Nephron (organoid): ENCODE results near the gene RERE.

ENCODE experiments used
- H3K27ac Mint-ChIP-seq, 3 experiments: 2 replicates each; pipeline ENCODE4 v1.8.0; 2020; ENCODE audit warnings: mixed read lengths in 3 of 3, mild to moderate bottlenecking in 2 of 3, moderate library complexity in 1 of 3
- H3K27me3 Mint-ChIP-seq: 2 replicates; pipeline ENCODE4 v1.8.0; 2021; ENCODE audit warnings: low read depth, mild to moderate bottlenecking, moderate library complexity, mixed read lengths
- H3K36me3 Mint-ChIP-seq: 2 replicates; pipeline ENCODE4 v1.8.0; 2020; ENCODE audit warnings: low read depth, mixed read lengths
- H3K4me1 Mint-ChIP-seq: 2 replicates; pipeline ENCODE4 v1.8.0; 2020; ENCODE audit warnings: mixed read lengths
- H3K4me3 Mint-ChIP-seq, 3 experiments: 2 replicates each; pipeline ENCODE4 v1.8.0; 2020; ENCODE audit warnings: mild to moderate bottlenecking in 3 of 3, mixed read lengths in 3 of 3, moderate library complexity in 2 of 3
- H3K9me3 Mint-ChIP-seq: 2 replicates; pipeline ENCODE4 v1.8.0; 2020; ENCODE audit warnings: mixed read lengths
- CTCF ChIP-seq, 3 experiments: fragments of 200-600 bp; sonication (generic); IDR thresholded peaks; one replicate each; pipeline ENCODE4 v1.5.0; 2021; ENCODE audit warnings: antibody characterized with exemption in 3 of 3; ENCODE audit not compliant: unreplicated experiment in 3 of 3

The RERE gene

DNA sequence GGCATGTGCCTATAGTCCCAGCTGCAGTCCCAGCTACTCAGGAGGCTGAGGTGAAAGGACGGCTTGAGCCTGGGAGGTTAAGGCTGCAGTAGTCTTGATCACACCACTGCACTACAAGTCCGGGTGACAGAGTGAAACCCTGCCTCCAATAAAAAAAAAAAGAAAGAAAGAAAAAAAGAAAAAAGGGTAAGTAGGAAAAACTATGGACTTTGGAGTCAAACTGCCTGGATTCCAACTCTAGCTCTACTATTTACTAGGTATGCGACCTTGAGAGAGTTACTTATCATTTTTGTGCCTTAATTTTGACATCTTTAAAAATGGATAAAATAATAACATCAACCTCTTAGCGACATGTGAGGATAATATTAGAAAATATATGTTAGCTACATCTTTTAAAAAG, 348.7 kb downstream of the RERE start:
- TF ChIP-seq CTCF (IDR thresholded peaks at IDR 0.05; ENCODE audit: unreplicated experiment in 3 of 3) = no peak
- Mint-ChIP-seq H3K36me3 (peaks cover 15% of the 10 kb centered on the region), H3K27ac (no peak overlapping the region), H3K9me3 (no peaks in the 10 kb centered on the region), H3K27me3 (no peaks in the 10 kb centered on the region), H3K4me3 (no peak overlapping the region), H3K4me1 (peaks cover 51% of the 10 kb centered on the region)

DNA sequence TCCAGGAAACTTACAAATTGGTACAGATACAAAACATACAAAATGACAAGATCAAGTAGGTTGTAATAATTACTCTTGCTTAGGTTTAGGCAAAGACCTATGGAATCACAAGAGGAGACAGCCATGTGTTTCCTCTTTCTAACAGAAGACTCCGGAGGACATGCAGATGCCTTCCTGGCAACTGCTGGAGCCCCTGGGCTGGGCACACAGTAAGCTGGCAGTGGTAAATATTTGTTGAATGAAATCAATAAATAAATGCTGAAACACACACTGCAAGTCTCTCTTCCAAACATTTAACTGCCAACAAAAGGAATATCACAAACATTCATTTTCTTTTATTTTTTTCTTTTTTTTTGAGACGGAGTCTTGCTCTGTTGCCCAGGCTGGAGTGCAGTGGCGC, 350.1 kb downstream of the RERE start:
- no peak for TF ChIP-seq CTCF (IDR thresholded peaks at IDR 0.05; ENCODE audit: unreplicated experiment in 3 of 3)
- Mint-ChIP-seq H3K27ac (peak overlapping the region; percentile 83 to 98 (median 93)), H3K4me3 (no peak overlapping the region), H3K4me1 (peaks cover 51% of the 10 kb centered on the region), H3K36me3 (peaks cover 15% of the 10 kb centered on the region), H3K27me3 (no peaks in the 10 kb centered on the region), H3K9me3 (no peaks in the 10 kb centered on the region)

- TF ChIP-seq CTCF (IDR thresholded peaks at IDR 0.05; ENCODE audit: unreplicated experiment in 3 of 3) = no peak
- Mint-ChIP-seq H3K36me3 (peaks cover 19% of the 10 kb centered on the region), H3K27ac (peak overlapping the region; percentile 93 to 98 (median 97)), H3K4me1 (peaks cover 61% of the 10 kb centered on the region), H3K4me3 (peak overlapping the region in 1 of 3 experiments; percentile 3), H3K9me3 (no peaks in the 10 kb centered on the region), H3K27me3 (no peaks in the 10 kb centered on the region)
These were observed 351.7 kb downstream of the RERE start for GRCh38 chr1:8465692-8466091.

GRCh38 chr1:8465013-8465412, 352.4 kb downstream of the RERE start:
- Mint-ChIP-seq H3K27ac (peak overlapping the region; percentile 96 to 98 (median 97)), H3K4me3 (peak overlapping the region in 2 of 3 experiments; percentile 2 to 51), H3K27me3 (no peaks in the 10 kb centered on the region), H3K9me3 (no peaks in the 10 kb centered on the region), H3K4me1 (peaks cover 64% of the 10 kb centered on the region), H3K36me3 (peaks cover 18% of the 10 kb centered on the region)
- TF ChIP-seq CTCF (IDR thresholded peaks at IDR 0.05; ENCODE audit: unreplicated experiment in 3 of 3) = peak in 1 of 3 experiments; percentile 26

- H3K9me3 Mint-ChIP-seq = no peaks in the 10 kb centered on the region
- no peak for TF ChIP-seq CTCF (IDR thresholded peaks at IDR 0.05; ENCODE audit: unreplicated experiment in 3 of 3)
- peaks cover 70% of the 10 kb centered on the region for H3K4me1 Mint-ChIP-seq
- peaks cover 15% of the 10 kb centered on the region for H3K36me3 Mint-ChIP-seq
- peak overlapping the region; percentile 22 to 43 (median 25) for H3K4me3 Mint-ChIP-seq
- peak overlapping the region; percentile 96 to 98 (median 97) for H3K27ac Mint-ChIP-seq
- H3K27me3 Mint-ChIP-seq = no peaks in the 10 kb centered on the region
These were observed 353.1 kb downstream of the RERE start for GRCh38 chr1:8464377-8464776.

DNA sequence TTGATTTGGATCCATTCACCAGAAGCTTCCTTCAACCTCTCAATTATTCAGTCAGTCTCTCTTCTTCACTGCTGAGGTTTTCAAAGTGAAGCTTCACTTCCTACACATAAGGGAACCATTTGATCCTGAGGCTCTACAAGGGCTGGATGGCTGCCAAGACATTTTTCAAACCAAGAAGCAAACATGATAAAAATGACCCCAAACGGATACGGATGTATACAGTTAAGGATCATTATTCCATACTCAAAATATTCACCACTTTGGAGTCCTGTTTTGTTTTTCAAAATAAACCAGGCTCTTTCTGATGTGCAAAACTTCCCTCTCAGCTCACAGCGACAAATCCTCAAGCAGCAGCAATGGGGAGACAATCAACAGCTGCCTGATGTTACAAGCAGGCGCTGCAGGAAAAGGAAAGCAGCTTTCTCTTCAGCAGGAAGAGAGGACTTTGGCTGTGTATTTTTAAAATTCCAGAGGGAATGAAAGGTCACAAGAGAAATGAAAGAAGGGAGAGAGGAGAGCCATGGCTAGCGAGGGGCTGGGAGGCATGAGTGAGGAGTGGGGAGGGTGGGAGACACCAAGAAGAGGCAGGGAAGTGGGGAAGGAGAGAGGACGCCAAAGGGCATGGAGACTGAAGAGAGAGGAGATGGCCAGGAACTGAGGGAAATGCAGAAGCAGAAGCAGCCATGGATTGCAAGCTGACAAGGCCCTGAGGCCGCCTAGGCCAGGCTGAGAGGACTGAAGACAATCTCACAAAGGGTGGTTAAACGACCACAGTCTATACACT, 354.1 kb downstream of the RERE start:
- H3K27me3 Mint-ChIP-seq = no peaks in the 10 kb centered on the region
- peak overlapping the region; percentile 20 to 43 (median 43) for H3K4me3 Mint-ChIP-seq
- H3K36me3 Mint-ChIP-seq = peaks cover 15% of the 10 kb centered on the region
- H3K4me1 Mint-ChIP-seq = peaks cover 74% of the 10 kb centered on the region
- TF ChIP-seq CTCF (IDR thresholded peaks at IDR 0.05; ENCODE audit: unreplicated experiment in 3 of 3) = no peak
- peak overlapping the region; percentile 96 to 98 (median 97) for H3K27ac Mint-ChIP-seq
- H3K9me3 Mint-ChIP-seq = no peaks in the 10 kb centered on the region
